HepG2 (cell line): ENCODE measurements around the gene SRD5A1. TPM values are rescaled to one million over a fixed set of nuclear protein-coding genes. Genes with fewer than 3 reads are reported as not detected.
A peak's percentile ranks its signal among the peaks of the same experiment; 100 is the strongest.

Source experiments
- HOXA7 ChIP-seq: sonication (generic); formaldehyde crosslinking; IDR thresholded peaks from 2 replicates; pipeline ENCODE4 v1.8.1; 2022; ENCODE audit warnings: mild to moderate bottlenecking, missing genetic modification reagents, moderate library complexity
- JUN ChIP-seq: sonication (generic); formaldehyde crosslinking; IDR thresholded peaks from 2 replicates; pipeline ENCODE4 v1.4.0; 2020; ENCODE audit warnings: mild to moderate bottlenecking, missing genetic modification reagents
- MATR3 ChIP-seq: sonication (generic); formaldehyde crosslinking; IDR thresholded peaks from 2 replicates; pipeline ENCODE4 v1.4.0; 2020; ENCODE audit warnings: missing genetic modification reagents
- MIER3 ChIP-seq: IDR thresholded peaks from 2 replicates; pipeline ENCODE4 v1.6.1; 2016; ENCODE audit warnings: missing compliant biosample characterization, borderline replicate concordance
- REST ChIP-seq, 2 experiments: IDR thresholded peaks; 2 replicates each; pipeline ENCODE4 v1.6.1; 2011 to 2012; ENCODE audit warnings: low read length in 2 of 2, borderline replicate concordance in 1 of 2, low read depth in 1 of 2, mild to moderate bottlenecking in 1 of 2, moderate library complexity in 1 of 2
- SNAI1 ChIP-seq: sonication (generic); formaldehyde crosslinking; IDR thresholded peaks from 2 replicates; pipeline ENCODE4 v1.5.0; 2020; ENCODE audit warnings: mild to moderate bottlenecking, missing genetic modification reagents, borderline replicate concordance
- SUZ12 ChIP-seq: fragments of 150-350 bp; IDR thresholded peaks from 2 replicates; pipeline ENCODE4 v1.6.1; 2014; ENCODE audit warnings: low read depth, low read length
- TFDP1 ChIP-seq: IDR thresholded peaks from 2 replicates; pipeline ENCODE4 v1.6.1; 2016; ENCODE audit warnings: missing compliant biosample characterization, missing genetic modification reagents, borderline replicate concordance
- TMF1 ChIP-seq: sonication (generic); formaldehyde crosslinking; IDR thresholded peaks from 2 replicates; pipeline ENCODE4 v1.8.1; 2022; ENCODE audit warnings: low read depth, missing genetic modification reagents
- ZFAT ChIP-seq: sonication (generic); formaldehyde crosslinking; conservative IDR thresholded peaks from 2 replicates; pipeline ENCODE4 v1.8.1; 2023; ENCODE audit warnings: missing genetic modification reagents, inconsistent platforms
- ZNF18 ChIP-seq: sonication (generic); formaldehyde crosslinking; IDR thresholded peaks from 2 replicates; pipeline ENCODE4 v1.8.0; 2022; ENCODE audit warnings: mild to moderate bottlenecking, missing genetic modification reagents; ENCODE audit not compliant: insufficient replicate concordance
- ZNF263 ChIP-seq: sonication (generic); formaldehyde crosslinking; IDR thresholded peaks from 2 replicates; pipeline ENCODE4 v1.4.0; 2020; ENCODE audit warnings: missing genetic modification reagents
- ZNF543 ChIP-seq: sonication (generic); formaldehyde crosslinking; IDR thresholded peaks from 2 replicates; pipeline ENCODE4 v1.4.0; 2020; ENCODE audit warnings: mild to moderate bottlenecking, missing genetic modification reagents
- ZNF563 ChIP-seq: sonication (generic); formaldehyde crosslinking; IDR thresholded peaks from 2 replicates; pipeline ENCODE4 v1.8.0; 2022; ENCODE audit warnings: mild to moderate bottlenecking, moderate library complexity, missing genetic modification reagents
- polyA plus RNA-seq, 8 experiments: library from polyadenylated mRNA; depleted of rRNA in 3 of 8; stranded (reverse) in 7 of 8; unstranded in 1 of 8; fragments of >200 nt; fragmentation: Illumina TruSeq in 4 of 8; extraction: Trizol in 4 of 8; gene quantifications; 2 replicates each; pipeline versions ENCODE4 v1.2.1 to v1.2.3, GENCODE V29; 2011 to 2016; ENCODE audit warnings: low read depth in 4 of 8, missing spikeins in 1 of 8, mixed read lengths in 1 of 8; ENCODE audit not compliant: insufficient read depth in 1 of 8
- total RNA-seq, 5 experiments: library from RNA; depleted of rRNA; stranded (reverse); fragments of >200 nt; fragmentation: Illumina TruSeq; extraction: Trizol; gene quantifications; 2 replicates each; pipeline ENCODE4 v1.2.3, GENCODE V29; 2016; ENCODE audit warnings: low read depth in 1 of 5
- TF ChIP-seq, protein P1 (sequence below): IDR thresholded peaks from 2 replicates; pipeline ENCODE4 v1.6.1; 2016
- TF ChIP-seq, protein P2 (sequence below): sonication (generic); formaldehyde crosslinking; IDR thresholded peaks from 2 replicates; pipeline ENCODE4 v1.4.0; 2020; ENCODE audit warnings: missing genetic modification reagents, borderline replicate concordance

SRD5A1 gene
- total and polyA plus RNA-seq, 2 of the 13 experiments (the other 11 are each of a cell fraction or from before 2014, with no cell fraction given) = 6.1 to 9.9 TPM

GRCh38 chr5:6632888-6633468 lies at the start of gene SRD5A1, which contains the start of gene NSUN2 (continued):
- TF ChIP-seq, protein P1, sequence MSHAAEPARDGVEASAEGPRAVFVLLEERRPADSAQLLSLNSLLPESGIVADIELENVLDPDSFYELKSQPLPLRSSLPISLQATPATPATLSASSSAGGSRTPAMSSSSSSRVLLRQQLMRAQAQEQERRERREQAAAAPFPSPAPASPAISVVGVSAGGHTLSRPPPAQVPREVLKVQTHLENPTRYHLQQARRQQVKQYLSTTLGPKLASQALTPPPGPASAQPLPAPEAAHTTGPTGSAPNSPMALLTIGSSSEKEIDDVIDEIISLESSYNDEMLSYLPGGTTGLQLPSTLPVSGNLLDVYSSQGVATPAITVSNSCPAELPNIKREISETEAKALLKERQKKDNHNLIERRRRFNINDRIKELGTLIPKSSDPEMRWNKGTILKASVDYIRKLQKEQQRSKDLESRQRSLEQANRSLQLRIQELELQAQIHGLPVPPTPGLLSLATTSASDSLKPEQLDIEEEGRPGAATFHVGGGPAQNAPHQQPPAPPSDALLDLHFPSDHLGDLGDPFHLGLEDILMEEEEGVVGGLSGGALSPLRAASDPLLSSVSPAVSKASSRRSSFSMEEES (CRISPR knock-in tag) = no peak
- TF ChIP-seq TFDP1 (CRISPR knock-in tag) (no peak; the same call in 1 of the 2 replicates), MIER3 (CRISPR knock-in tag) (no peak), ZFAT (no peak), ZNF263 (CRISPR knock-in tag) (no peak), TMF1 (CRISPR knock-in tag) (peak; percentile 52; the same call in 1 of the 2 replicates), JUN (CRISPR knock-in tag) (no peak), ZNF543 (CRISPR knock-in tag) (0 out of 2 replicates have a peak, but pooled peaks have one; percentile 17), MATR3 (CRISPR knock-in tag) (no peak), REST (IDR thresholded peaks at IDR 0.05; ENCODE audit: borderline replicate concordance in 1 of 2, low read depth in 1 of 2, low read length in 2 of 2) (no peak), SUZ12 (no peak), ZNF563 (CRISPR knock-in tag) (no peak), ZNF18 (CRISPR knock-in tag) (peak; percentile 65), SNAI1 (no peak), HOXA7 (no peak)
- TF ChIP-seq, protein P2, sequence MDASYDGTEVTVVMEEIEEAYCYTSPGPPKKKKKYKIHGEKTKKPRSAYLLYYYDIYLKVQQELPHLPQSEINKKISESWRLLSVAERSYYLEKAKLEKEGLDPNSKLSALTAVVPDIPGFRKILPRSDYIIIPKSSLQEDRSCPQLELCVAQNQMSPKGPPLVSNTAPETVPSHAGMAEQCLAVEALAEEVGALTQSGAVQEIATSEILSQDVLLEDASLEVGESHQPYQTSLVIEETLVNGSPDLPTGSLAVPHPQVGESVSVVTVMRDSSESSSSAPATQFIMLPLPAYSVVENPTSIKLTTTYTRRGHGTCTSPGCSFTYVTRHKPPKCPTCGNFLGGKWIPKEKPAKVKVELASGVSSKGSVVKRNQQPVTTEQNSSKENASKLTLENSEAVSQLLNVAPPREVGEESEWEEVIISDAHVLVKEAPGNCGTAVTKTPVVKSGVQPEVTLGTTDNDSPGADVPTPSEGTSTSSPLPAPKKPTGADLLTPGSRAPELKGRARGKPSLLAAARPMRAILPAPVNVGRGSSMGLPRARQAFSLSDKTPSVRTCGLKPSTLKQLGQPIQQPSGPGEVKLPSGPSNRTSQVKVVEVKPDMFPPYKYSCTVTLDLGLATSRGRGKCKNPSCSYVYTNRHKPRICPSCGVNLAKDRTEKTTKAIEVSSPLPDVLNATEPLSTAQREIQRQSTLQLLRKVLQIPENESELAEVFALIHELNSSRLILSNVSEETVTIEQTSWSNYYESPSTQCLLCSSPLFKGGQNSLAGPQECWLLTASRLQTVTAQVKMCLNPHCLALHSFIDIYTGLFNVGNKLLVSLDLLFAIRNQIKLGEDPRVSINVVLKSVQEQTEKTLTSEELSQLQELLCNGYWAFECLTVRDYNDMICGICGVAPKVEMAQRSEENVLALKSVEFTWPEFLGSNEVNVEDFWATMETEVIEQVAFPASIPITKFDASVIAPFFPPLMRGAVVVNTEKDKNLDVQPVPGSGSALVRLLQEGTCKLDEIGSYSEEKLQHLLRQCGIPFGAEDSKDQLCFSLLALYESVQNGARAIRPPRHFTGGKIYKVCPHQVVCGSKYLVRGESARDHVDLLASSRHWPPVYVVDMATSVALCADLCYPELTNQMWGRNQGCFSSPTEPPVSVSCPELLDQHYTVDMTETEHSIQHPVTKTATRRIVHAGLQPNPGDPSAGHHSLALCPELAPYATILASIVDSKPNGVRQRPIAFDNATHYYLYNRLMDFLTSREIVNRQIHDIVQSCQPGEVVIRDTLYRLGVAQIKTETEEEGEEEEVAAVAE (CRISPR knock-in tag) = no peak
